Caco-2 (cell line): Measurements from ENCODE around the gene WASHC3. TPM values are rescaled to one million over a fixed set of nuclear protein-coding genes. Genes with fewer than 3 reads are reported as not detected.

Source experiments
- BruUV-seq: library from RNA; stranded (reverse); fragments of 400-500 nt; replicated peaks from 2 replicates; lab custom pipeline; 2021; lab: Mats Ljungman, UMichigan
- CTCF ChIA-PET: fragments of 300-600 bp; sonication (Branson Sonifier 250); formaldehyde crosslinking; loops from one replicate; lab custom pipeline; 2022; ENCODE audit warnings: antibody characterized with exemption; lab: Charles Lee
- POLR2A ChIA-PET: fragments of 300-600 bp; sonication (Branson Sonifier 250); formaldehyde crosslinking; loops from one replicate; lab custom pipeline; 2022; ENCODE audit warnings: antibody characterized with exemption; lab: Charles Lee
- DNase-seq, 2 experiments: peaks; one replicate each; pipeline versions ENCODE4 v3.0.0 to v3.0.0-alpha.2; 2020 to 2022
- H3K27me3 ChIP-seq: replicated peaks from 2 replicates; pipeline ENCODE4 v1.6.0; 2011; ENCODE audit warnings: low read length; ENCODE audit not compliant: control insufficient read depth, insufficient read depth
- H3K36me3 ChIP-seq: 2 replicates; pipeline ENCODE4 v1.5.1; 2011; ENCODE audit warnings: low read length; ENCODE audit not compliant: control insufficient read depth, insufficient read depth
- H3K4me1 ChIP-seq: fragments of 250-450 bp; sonication (Bioruptor Pico); 2 replicates; pipeline ENCODE4 v1.5.1; 2020; ENCODE audit warnings: mild to moderate bottlenecking
- H3K4me3 ChIP-seq: 2 replicates; pipeline ENCODE4 v1.5.1; 2011; ENCODE audit warnings: low read depth, mild to moderate bottlenecking, control low read depth, low read length
- H3K9me3 ChIP-seq: fragments of 250-450 bp; sonication (Bioruptor Pico); 2 replicates; pipeline ENCODE4 v1.5.1; 2020; ENCODE audit warnings: mild to moderate bottlenecking, moderate library complexity
- H3K27ac Mint-ChIP-seq: one replicate; pipeline ENCODE4 v1.8.0; 2022; ENCODE audit warnings: mixed read lengths; ENCODE audit not compliant: unreplicated experiment
- H3K27me3 Mint-ChIP-seq: one replicate; pipeline ENCODE4 v1.8.0; 2022; ENCODE audit warnings: mixed read lengths; ENCODE audit not compliant: insufficient read depth, unreplicated experiment
- H3K36me3 Mint-ChIP-seq: one replicate; pipeline ENCODE4 v1.8.0; 2022; ENCODE audit warnings: mild to moderate bottlenecking, mixed read lengths; ENCODE audit not compliant: insufficient read depth, unreplicated experiment
- H3K4me1 Mint-ChIP-seq: one replicate; pipeline ENCODE4 v1.8.0; 2022; ENCODE audit warnings: low read depth, mixed read lengths; ENCODE audit not compliant: unreplicated experiment
- H3K4me3 Mint-ChIP-seq: one replicate; pipeline ENCODE4 v1.8.0; 2022; ENCODE audit warnings: mild to moderate bottlenecking, moderate library complexity, mixed read lengths; ENCODE audit not compliant: unreplicated experiment
- H3K9me3 Mint-ChIP-seq: one replicate; pipeline ENCODE4 v1.8.0; 2022; ENCODE audit warnings: mixed read lengths; ENCODE audit not compliant: unreplicated experiment
- intact Hi-C: fragments of 100-400 bp; cut with micrococcal nuclease; formaldehyde crosslinking; loops from one replicate; pipeline ENCODE4 v1.10.0; 2022; ENCODE audit not compliant: unreplicated experiment
- total RNA-seq: library from RNA; stranded (reverse); gene quantifications from 2 replicates; pipeline ENCODE4 v1.2.3, GENCODE V29; 2022
- TF ChIP-seq, protein P1 (sequence below), 2 experiments: fragments of 200-600 bp in 1 of 2; IDR thresholded peaks; 1 replicate in 1 of 2; 2 replicates in 1 of 2; pipeline versions ENCODE4 v1.5.1 to v1.8.0; 2011 to 2022; ENCODE audit warnings: antibody characterized with exemption in 1 of 2, control low read depth in 1 of 2, inconsistent platforms in 1 of 2, low read depth in 1 of 2, low read length in 1 of 2, mild to moderate bottlenecking in 1 of 2, moderate library complexity in 1 of 2; ENCODE audit not compliant: insufficient read depth in 1 of 2, severe bottlenecking in 1 of 2, unreplicated experiment in 1 of 2

The WASHC3 gene
- total RNA-seq, 1 experiment from 2014 or later = 40.4 TPM

- intact Hi-C loops = no loop called here
- BruUV-seq = no TSS peak
- Histone ChIP-seq H3K27me3 (no peaks in the 10 kb centered on the region), H3K9me3 (no peaks in the 10 kb centered on the region), H3K4me3 (no peak overlapping the region), H3K4me1 (no peaks in the 10 kb centered on the region), H3K36me3 (no peaks in the 10 kb centered on the region)
- Mint-ChIP-seq H3K27me3 (no peaks in the 10 kb centered on the region), H3K4me3 (no peak overlapping the region), H3K4me1 (no peaks in the 10 kb centered on the region), H3K36me3 (no peaks in the 10 kb centered on the region), H3K27ac (no peak overlapping the region), H3K9me3 (peaks cover 18% of the 10 kb centered on the region)
- ChIA-PET POLR2A (no interaction called here), CTCF (no interaction called here)
- DNase-seq = no peak
- TF ChIP-seq, protein P1, sequence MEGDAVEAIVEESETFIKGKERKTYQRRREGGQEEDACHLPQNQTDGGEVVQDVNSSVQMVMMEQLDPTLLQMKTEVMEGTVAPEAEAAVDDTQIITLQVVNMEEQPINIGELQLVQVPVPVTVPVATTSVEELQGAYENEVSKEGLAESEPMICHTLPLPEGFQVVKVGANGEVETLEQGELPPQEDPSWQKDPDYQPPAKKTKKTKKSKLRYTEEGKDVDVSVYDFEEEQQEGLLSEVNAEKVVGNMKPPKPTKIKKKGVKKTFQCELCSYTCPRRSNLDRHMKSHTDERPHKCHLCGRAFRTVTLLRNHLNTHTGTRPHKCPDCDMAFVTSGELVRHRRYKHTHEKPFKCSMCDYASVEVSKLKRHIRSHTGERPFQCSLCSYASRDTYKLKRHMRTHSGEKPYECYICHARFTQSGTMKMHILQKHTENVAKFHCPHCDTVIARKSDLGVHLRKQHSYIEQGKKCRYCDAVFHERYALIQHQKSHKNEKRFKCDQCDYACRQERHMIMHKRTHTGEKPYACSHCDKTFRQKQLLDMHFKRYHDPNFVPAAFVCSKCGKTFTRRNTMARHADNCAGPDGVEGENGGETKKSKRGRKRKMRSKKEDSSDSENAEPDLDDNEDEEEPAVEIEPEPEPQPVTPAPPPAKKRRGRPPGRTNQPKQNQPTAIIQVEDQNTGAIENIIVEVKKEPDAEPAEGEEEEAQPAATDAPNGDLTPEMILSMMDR (IDR thresholded peaks at IDR 0.05; ENCODE audit: insufficient read depth in 1 of 2, low read depth in 1 of 2, low read length in 1 of 2, severe bottlenecking in 1 of 2, unreplicated experiment in 1 of 2) = no peak
Observed at GRCh38 chr12:101963697-101964096, 98.1 kb downstream of the WASHC3 start.

Other genes with a start within 250 kb of the WASHC3 start
- 33.1 and 39.1 TPM in 2 replicates for gene GNPTAB, start 231.0 kb downstream of the WASHC3 start, total RNA-seq
- gene DRAM1, start 184.4 kb downstream of the WASHC3 start, total RNA-seq = 44.5 and 46.4 TPM in 2 replicates
- 78.9 and 87.4 TPM in 2 replicates for gene NUP37, start 58.1 kb upstream of the WASHC3 start, total RNA-seq
- 28.2 and 30.4 TPM in 2 replicates for gene PARPBP, start 58.2 kb upstream of the WASHC3 start, total RNA-seq
- gene PMCH, start 135.8 kb upstream of the WASHC3 start, total RNA-seq = not detected in 2 replicates